GM21576 (cell line): ENCODE results near the gene OR2Z1.
"Not testable (repeated sequence)": the region's sequence is repeated elsewhere in the genome, so short reads cannot be mapped to it uniquely, and the experiment has no call there.

Experiments
- ATAC-seq: cut with Tn5 transposase; IDR thresholded peaks from one replicate; pipeline ENCODE4 v1.9.1; 2021; ENCODE audit warnings: mild to moderate bottlenecking, moderate library complexity; ENCODE audit not compliant: unreplicated experiment

Gene OR2Z1

GRCh38 chr19:8702350-8702749, 19.1 kb upstream of the OR2Z1 start:
- no peak for ATAC-seq

- no peak for ATAC-seq
These were observed 18.2 kb upstream of the OR2Z1 start for GRCh38 chr19:8703223-8703622.

GRCh38 chr19:8705304-8705703, 16.1 kb upstream of the OR2Z1 start:
- not testable (repeated sequence) for ATAC-seq

- no peak for ATAC-seq
These were observed 15.7 kb upstream of the OR2Z1 start for GRCh38 chr19:8705742-8706141.

- not testable (repeated sequence) for ATAC-seq
These were observed 11.1 kb upstream of the OR2Z1 start for GRCh38 chr19:8710337-8710736.

- ATAC-seq = no peak
These were observed 598 bp downstream of the OR2Z1 start for GRCh38 chr19:8722032-8722431.

- no peak for ATAC-seq
These were observed 2.8 kb downstream of the OR2Z1 start for GRCh38 chr19:8724276-8724675.

- no peak for ATAC-seq
These were observed 10.2 kb downstream of the OR2Z1 start for GRCh38 chr19:8731428-8732169.

- no peak for ATAC-seq
These were observed 16.9 kb downstream of the OR2Z1 start for GRCh38 chr19:8738377-8738776.

- not testable (repeated sequence) for ATAC-seq
These were observed 18.0 kb downstream of the OR2Z1 start for GRCh38 chr19:8739291-8740065.

- ATAC-seq = not testable (repeated sequence)
These were observed 45.8 kb downstream of the OR2Z1 start for GRCh38 chr19:8767257-8767656.

GRCh38 chr19:8769265-8769664, 47.8 kb downstream of the OR2Z1 start:
- not testable (repeated sequence) for ATAC-seq

- ATAC-seq = not testable (repeated sequence)
These were observed 52.2 kb downstream of the OR2Z1 start for GRCh38 chr19:8773587-8773986.
